Choroid plexus epithelial cell (primary cell): ENCODE results near the gene WDR5B.

Experiments used
- DNase-seq: peaks from one replicate; pipeline ENCODE4 v3.0.0-alpha.2; 2010; ENCODE audit warnings: low read depth
- H3K4me3 ChIP-seq: 2 replicates; pipeline ENCODE4 v1.5.1; 2011; ENCODE audit warnings: low read depth, mild to moderate bottlenecking, control low read depth, low read length, moderate library complexity
- CTCF ChIP-seq: conservative IDR thresholded peaks from 2 replicates; pipeline ENCODE4 v1.5.1; 2011; ENCODE audit warnings: low read depth, mild to moderate bottlenecking, control low read depth, inconsistent platforms, low read length, moderate library complexity

Gene WDR5B

DNA sequence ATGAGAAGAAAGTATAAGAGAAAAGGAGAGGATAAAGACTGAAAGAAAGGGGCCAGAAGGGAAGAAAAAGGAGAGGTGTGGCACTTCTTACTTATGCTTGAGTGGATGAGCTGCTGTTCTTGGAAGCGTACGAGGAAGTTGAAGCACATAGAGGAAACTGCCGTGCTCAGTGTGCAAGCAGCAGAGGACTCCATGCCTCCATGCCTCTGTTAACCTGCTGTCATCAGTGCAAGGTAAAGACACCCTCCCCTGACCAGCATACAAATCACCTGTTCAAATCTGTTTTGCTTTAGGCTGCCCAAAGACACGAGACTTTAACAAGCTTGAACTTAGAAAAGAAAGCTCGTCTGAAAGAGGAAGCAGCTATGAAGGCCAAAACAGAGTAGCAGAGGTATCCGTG, 6.4 kb downstream of the WDR5B start:
- no peak for TF ChIP-seq CTCF
- DNase-seq: no peak

GRCh38 chr3:122407946-122408345, 7.9 kb downstream of the WDR5B start:
- TF ChIP-seq CTCF: no peak
- no peak for DNase-seq
- H3K4me3 ChIP-seq: no peak overlapping the region

More for the DNA sequence above, 6.4 kb downstream of the WDR5B start:
- H3K4me3 ChIP-seq: no peak overlapping the region

DNA sequence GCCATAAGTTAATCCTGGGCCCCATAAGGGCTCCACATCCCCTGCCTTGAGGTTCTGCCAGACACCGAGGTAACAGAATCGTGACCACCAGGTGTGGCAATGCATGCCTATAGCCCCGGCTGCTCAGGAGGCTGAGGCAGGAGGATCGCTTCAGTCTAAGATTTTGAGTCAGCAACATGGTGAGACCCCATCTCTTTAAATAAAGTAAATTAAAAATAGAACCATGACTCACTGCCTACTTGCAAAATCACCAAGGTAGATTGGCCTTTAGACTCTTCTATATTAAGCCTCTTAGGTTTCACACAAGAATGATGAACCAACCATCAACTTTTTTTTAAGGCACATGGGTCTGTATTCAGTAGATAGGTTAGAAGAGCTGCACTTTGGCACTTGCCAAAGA, 9.7 kb downstream of the WDR5B start:
- TF ChIP-seq CTCF: no peak
- H3K4me3 ChIP-seq: no peak overlapping the region
- DNase-seq: no peak

GRCh38 chr3:122405015-122405414, 10.8 kb downstream of the WDR5B start:
- DNase-seq: no peak
- no peak for TF ChIP-seq CTCF
- H3K4me3 ChIP-seq: no peak overlapping the region

DNA sequence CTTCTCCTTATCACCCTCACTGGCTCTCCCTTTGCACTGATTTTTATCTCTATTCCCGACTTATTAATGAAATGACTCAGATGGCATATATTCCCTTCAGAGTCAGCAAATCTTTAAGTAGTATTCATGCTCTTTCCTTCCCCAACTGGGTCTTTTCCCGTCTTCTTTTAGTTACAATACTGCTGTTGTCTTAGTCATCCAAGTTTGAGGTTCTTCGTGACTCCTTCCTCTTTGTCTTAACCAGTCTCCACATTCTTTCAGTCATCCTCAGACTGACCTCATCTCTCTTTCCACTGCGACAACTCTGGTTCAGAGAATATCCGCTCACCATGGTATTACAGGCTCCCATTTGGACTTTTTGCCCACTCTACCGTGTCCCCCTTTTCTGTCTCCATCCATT, 12.4 kb downstream of the WDR5B start:
- H3K4me3 ChIP-seq: no peak overlapping the region
- TF ChIP-seq CTCF: no peak
- peak; percentile 39 for DNase-seq

GRCh38 chr3:122398920-122399319, 16.9 kb downstream of the WDR5B start:
- H3K4me3 ChIP-seq: no peak overlapping the region
- DNase-seq: no peak
- TF ChIP-seq CTCF: no peak

DNA sequence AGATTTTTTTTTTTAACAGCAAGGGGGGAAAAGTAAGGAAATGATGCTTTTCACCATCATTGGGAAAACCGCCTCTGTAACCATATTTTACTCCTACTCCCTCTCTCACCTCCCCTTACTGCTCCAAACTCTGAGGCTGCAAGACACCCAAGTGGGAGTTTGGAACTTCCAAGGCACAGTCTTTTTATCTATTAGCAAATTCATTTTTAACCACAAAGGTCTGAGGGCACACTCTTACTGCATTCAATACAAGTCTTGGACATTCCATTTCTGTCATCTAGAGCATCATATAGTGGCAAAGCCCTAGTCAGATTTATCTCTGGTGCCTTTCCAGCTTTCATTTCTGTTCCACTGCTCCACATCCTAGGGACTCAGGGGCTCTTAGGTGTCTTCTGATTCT, 18.7 kb downstream of the WDR5B start:
- H3K4me3 ChIP-seq: no peak overlapping the region
- peak; percentile 85 for DNase-seq
- no peak for TF ChIP-seq CTCF
